Pancreas (tissue), 10 donors: ENCODE measurements around the gene BCAS4. TPM values are rescaled to one million over a fixed set of nuclear protein-coding genes. Genes with fewer than 3 reads are reported as not detected.

Source experiments
- ATAC-seq, 4 donors: fragments of 200-7000 bp; cut with Tn5 transposase; one replicate each; pipeline versions ENCODE4 v1.8.0 to v1.9.1; 2020; ENCODE audit warnings: mild to moderate bottlenecking in 4 of 4, moderate library complexity in 4 of 4
- DNase-seq, 6 donors: peaks; one replicate each; pipeline ENCODE4 v3.0.0-alpha.2; 2020
- FAIRE-seq: peaks from 2 replicates; lab custom pipeline; 2012; peaks lifted over from hg19 to GRCh38; lab: Jason Lieb, UNC
- H3K27ac ChIP-seq, 4 donors: fragments of 200-600 bp; sonication (generic); 1 replicate in 3 of 4; 2 replicates in 1 of 4; pipeline versions ENCODE4 v1.5.0 to v1.8.0; 2020
- H3K27me3 ChIP-seq, 4 donors: fragments of 200-600 bp; one replicate each; pipeline ENCODE4 v1.8.0; 2021
- H3K36me3 ChIP-seq, 3 donors: fragments of 200-600 bp; sonication (generic) in 1 of 3; one replicate each; pipeline versions ENCODE4 v1.5.0 to v1.8.0; 2020 to 2021
- H3K4me1 ChIP-seq, 3 donors: fragments of 200-600 bp; one replicate each; pipeline ENCODE4 v1.8.0; 2021
- H3K4me3 ChIP-seq, 4 donors: fragments of 200-600 bp; sonication (generic) in 2 of 4; one replicate each; pipeline versions ENCODE4 v1.5.0 to v1.8.0; 2020 to 2021
- H3K9me3 ChIP-seq, 4 donors: fragments of 200-600 bp; one replicate each; pipeline ENCODE4 v1.8.0; 2021
- CTCF ChIP-seq, 4 donors: fragments of 200-600 bp; sonication (generic) in 3 of 4; IDR thresholded peaks; one replicate each; pipeline versions ENCODE4 v1.5.0 to v1.8.0; 2021; ENCODE audit warnings: antibody characterized with exemption in 4 of 4
- WGBS, 2 donors: extraction: QIAGEN DNeasy Blood & Tissue Kit; methylation state at CpG; one replicate each; pipeline ENCODE4 v1.1.7; 2013; 5-methylcytosine and 5-hydroxymethylcytosine counted together
- intact Hi-C, 3 donors: fragments of 100-400 bp; cut with DNase I; formaldehyde crosslinking; loops; one replicate each; pipeline versions ENCODE4 v1.11.1 to v1.14.2; 2022
- polyA plus RNA-seq, 2 donors: library from polyadenylated mRNA; stranded (reverse); fragments of 200-250 nt; gene quantifications; one replicate each; pipeline ENCODE4 v1.2.3, GENCODE V29; 2013
- total RNA-seq, 6 donors: library from RNA; stranded (reverse); fragmentation: NEBNext Ultra II Directional in 4 of 6; extraction: Animal tissue kit (Norgen Biotek cat#: 25700) in 4 of 6; gene quantifications; one replicate each; pipeline versions ENCODE4 v1.2.1 to v1.2.4, GENCODE V29; 2021 to 2023
- donor health status: healthy with polysubstance abuse.
- donor health status: DM: no; HTN: no; CAD: no; lungs with moderate emphysema.
- donor health status: DM: no; HTN: no; CAD: no.
- donor health status: control.
- donor health status: control.
- donor health status: Bipolar disorder and iron deficiency.
- donor health status: DM: yes; HTN: yes; CAD: no.
- donor health status: DM: no; HTN: no; CAD: no.
- donor health status: DM: no; HTN: no; CAD: no.
- donor health status: DM: yes; HTN: yes; CAD: no.

Gene BCAS4, protein sequence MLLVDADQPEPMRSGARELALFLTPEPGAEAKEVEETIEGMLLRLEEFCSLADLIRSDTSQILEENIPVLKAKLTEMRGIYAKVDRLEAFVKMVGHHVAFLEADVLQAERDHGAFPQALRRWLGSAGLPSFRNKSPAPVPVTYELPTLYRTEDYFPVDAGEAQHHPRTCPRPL
- total RNA-seq: 1 to 10 TPM in 5 of 6 donors, under 1 TPM in 1; 0.85 to 1.9 (median 1.7) TPM
- 1 to 10 TPM; 2.0 to 4.8 TPM for polyA plus RNA-seq

DNA sequence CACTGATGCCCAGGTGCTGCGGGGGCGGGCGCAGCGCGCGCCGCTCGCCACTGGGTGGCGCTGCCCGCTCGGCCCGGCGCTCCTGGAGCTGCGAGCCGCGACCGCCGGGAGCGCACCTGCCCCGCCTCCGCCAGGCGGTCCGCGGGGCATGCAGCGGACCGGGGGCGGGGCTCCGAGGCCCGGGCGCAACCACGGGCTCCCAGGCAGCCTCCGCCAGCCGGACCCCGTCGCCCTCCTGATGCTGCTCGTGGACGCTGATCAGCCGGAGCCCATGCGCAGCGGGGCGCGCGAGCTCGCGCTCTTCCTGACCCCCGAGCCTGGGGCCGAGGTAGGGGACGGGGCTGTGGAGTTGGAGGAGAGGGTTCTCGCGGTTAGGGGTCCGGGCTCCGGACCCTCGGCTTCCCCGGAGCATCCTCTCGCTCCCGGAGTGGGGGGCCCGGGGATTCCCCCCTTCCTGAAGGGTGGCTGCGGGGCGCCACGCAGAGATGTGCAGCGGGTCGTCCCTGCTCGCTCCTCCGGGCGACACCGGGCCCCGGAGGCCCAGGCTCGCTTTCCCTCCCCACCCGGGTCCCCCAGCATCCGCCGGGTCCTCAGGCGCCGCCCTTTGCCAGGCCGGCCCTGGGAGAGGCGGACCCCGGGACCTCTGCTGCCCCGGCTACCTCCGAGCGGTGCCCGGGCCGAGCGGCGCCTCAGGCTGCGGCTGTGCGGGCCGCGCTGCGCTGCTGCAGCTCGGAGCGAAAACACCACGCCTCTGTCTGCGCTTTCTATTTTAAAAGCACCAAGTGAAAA, at the start of gene BCAS4:
Gene BCAS4 (plus strand): TSS at position 216 of the 789 bp plus-strand sequence. CDS start 23 bp downstream, at position 239.
- H3K9me3 ChIP-seq: no peaks in the 10 kb centered on the region
- peaks cover 0 to 7% (median 4%) of the 10 kb centered on the region in 3 donors for H3K4me1 ChIP-seq
- H3K36me3 ChIP-seq: no peaks in the 10 kb centered on the region
- TF ChIP-seq CTCF (IDR thresholded peaks at IDR 0.05): peak; percentile 73 to 94 (median 80)
- peak within 1 kb of the TSS in 3 of 4 donors; percentile 16 to 46 (median 33) for H3K27ac ChIP-seq
- no peaks in the 10 kb centered on the region for H3K27me3 ChIP-seq
- ATAC-seq: peak; percentile 87 to 91 (median 90)
- peak within 1 kb of the TSS; percentile 40 to 76 (median 72) for H3K4me3 ChIP-seq
- DNase-seq: peak in 5 of 6 donors; percentile 82 to 92 (median 90)
- intact Hi-C loops: loop anchor here in 2 of 3 donors (10.0 kb wide), 4 partner anchors 110 to 510 kb away; no protein-coding TSS in a partner anchor
- no peak for FAIRE-seq
- 1 to 2% methylated on average over 64 to 92 of the region's 92 CpGs for WGBS, 2 donors

- Histone ChIP-seq H3K4me3 (no peak overlapping the region), H3K4me1 (peaks cover 11 to 46% (median 11%) of the 10 kb centered on the region in 3 donors), H3K27ac (peak overlapping the region in 2 of 4 donors; percentile 51 to 72), H3K27me3 (no peaks in the 10 kb centered on the region), H3K9me3 (no peaks in the 10 kb centered on the region), H3K36me3 (peaks cover 0 to 7% (median 0%) of the 10 kb centered on the region in 3 donors)
- no peak for DNase-seq
- no peak for ATAC-seq
- no peak for FAIRE-seq
- intact Hi-C loops: no loop called here
- TF ChIP-seq CTCF (IDR thresholded peaks at IDR 0.05): no peak
- 63 to 72% methylated on average over 2 of the region's 2 CpGs for WGBS, 2 donors
Measured at GRCh38 chr20:50745634-50746137, 49.2 kb upstream of the BCAS4 start.

- H3K27me3 ChIP-seq: no peaks in the 10 kb centered on the region
- H3K4me3 ChIP-seq: no peak overlapping the region
- no peak for DNase-seq
- peak; percentile 23 to 67 (median 54) for ATAC-seq
- intact Hi-C loops: no loop called here
- no peak for FAIRE-seq
- 20 to 23% methylated on average over 3 of the region's 3 CpGs for WGBS, 2 donors
- no peak for TF ChIP-seq CTCF (IDR thresholded peaks at IDR 0.05)
- peaks cover 11 to 46% (median 11%) of the 10 kb centered on the region in 3 donors for H3K4me1 ChIP-seq
- peaks cover 0 to 7% (median 0%) of the 10 kb centered on the region in 3 donors for H3K36me3 ChIP-seq
- H3K27ac ChIP-seq: peak overlapping the region in 2 of 4 donors; percentile 51 to 72
- no peaks in the 10 kb centered on the region for H3K9me3 ChIP-seq
Measured at GRCh38 chr20:50746138-50746940, 48.5 kb upstream of the BCAS4 start.

DNA sequence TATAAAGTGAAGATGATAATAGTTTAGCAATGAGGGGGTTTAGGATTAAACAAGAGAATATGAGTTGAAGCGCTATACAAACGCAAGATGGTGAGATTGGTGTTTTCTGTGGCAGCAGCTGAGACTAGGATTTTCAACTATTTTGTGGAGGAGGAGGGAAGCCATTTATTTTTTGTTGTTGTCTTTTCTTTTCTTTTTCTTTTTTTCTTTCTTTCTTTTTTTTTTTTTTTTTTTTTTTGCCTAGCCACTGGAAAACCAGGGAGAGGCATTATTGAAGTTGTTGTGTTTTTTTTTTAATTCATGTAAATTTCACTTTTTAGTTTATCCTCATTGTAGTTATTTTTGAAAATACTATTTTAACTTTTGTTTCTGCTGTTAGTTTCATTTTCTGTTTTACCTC, 47.6 kb upstream of the BCAS4 start:
- intact Hi-C loops: no loop called here

More for the DNA sequence above, 47.6 kb upstream of the BCAS4 start:
- TF ChIP-seq CTCF (IDR thresholded peaks at IDR 0.05): no peak
- FAIRE-seq (no peak), DNase-seq (no peak), ATAC-seq (no peak)
- peaks cover 0 to 7% (median 0%) of the 10 kb centered on the region in 3 donors for H3K36me3 ChIP-seq
- H3K27ac ChIP-seq: peak overlapping the region in 2 of 4 donors; percentile 51 to 72
- no peaks in the 10 kb centered on the region for H3K9me3 ChIP-seq
- WGBS, 2 donors: 90 to 92% methylated on average over 2 of the region's 2 CpGs
- H3K27me3 ChIP-seq: no peaks in the 10 kb centered on the region
- no peak overlapping the region for H3K4me3 ChIP-seq
- peaks cover 11 to 42% (median 11%) of the 10 kb centered on the region in 3 donors for H3K4me1 ChIP-seq
